Neural cell (in vitro differentiated cells): ENCODE data around the gene TOP1.

Experiments used
- EP300 ChIP-seq: fragments of 450-650 bp; conservative IDR thresholded peaks from 2 replicates; pipeline ENCODE4 v1.6.1; 2014; ENCODE audit warnings: antibody characterized with exemption, mild to moderate bottlenecking, moderate library complexity; ENCODE audit not compliant: poor library complexity, severe bottlenecking
- EZH2 ChIP-seq: fragments of 200-600, 300-800 bp; shearing (Covaris generic), sonication (generic); IDR thresholded peaks from 2 replicates; pipeline ENCODE4 v1.6.1; 2014; ENCODE audit warnings: antibody characterized with exemption, low read length, borderline replicate concordance, mild to moderate bottlenecking; ENCODE audit not compliant: insufficient read depth, poor library complexity, severe bottlenecking
- MXI1 ChIP-seq: fragments of 450-650 bp; conservative IDR thresholded peaks from 2 replicates; pipeline ENCODE4 v1.6.1; 2014; ENCODE audit warnings: antibody characterized with exemption, mild to moderate bottlenecking; ENCODE audit not compliant: poor library complexity, severe bottlenecking
- TF ChIP-seq, protein P1 (sequence below): fragments of 450-650 bp; IDR thresholded peaks from 2 replicates; pipeline ENCODE4 v1.5.1; 2014; ENCODE audit warnings: antibody characterized with exemption, mild to moderate bottlenecking, moderate library complexity; ENCODE audit not compliant: poor library complexity, severe bottlenecking

- TF ChIP-seq MXI1 (no peak), EZH2 (no peak), EP300 (no peak)
- TF ChIP-seq, protein P1, sequence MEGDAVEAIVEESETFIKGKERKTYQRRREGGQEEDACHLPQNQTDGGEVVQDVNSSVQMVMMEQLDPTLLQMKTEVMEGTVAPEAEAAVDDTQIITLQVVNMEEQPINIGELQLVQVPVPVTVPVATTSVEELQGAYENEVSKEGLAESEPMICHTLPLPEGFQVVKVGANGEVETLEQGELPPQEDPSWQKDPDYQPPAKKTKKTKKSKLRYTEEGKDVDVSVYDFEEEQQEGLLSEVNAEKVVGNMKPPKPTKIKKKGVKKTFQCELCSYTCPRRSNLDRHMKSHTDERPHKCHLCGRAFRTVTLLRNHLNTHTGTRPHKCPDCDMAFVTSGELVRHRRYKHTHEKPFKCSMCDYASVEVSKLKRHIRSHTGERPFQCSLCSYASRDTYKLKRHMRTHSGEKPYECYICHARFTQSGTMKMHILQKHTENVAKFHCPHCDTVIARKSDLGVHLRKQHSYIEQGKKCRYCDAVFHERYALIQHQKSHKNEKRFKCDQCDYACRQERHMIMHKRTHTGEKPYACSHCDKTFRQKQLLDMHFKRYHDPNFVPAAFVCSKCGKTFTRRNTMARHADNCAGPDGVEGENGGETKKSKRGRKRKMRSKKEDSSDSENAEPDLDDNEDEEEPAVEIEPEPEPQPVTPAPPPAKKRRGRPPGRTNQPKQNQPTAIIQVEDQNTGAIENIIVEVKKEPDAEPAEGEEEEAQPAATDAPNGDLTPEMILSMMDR: no peak
These were observed 145.2 kb downstream of the TOP1 start for GRCh38 chr20:41173791-41174341.
